Measurements from ENCODE around the gene FRMPD2.
"Not testable (repeated sequence)": the region's sequence is repeated elsewhere in the genome, so short reads cannot be mapped to it uniquely, and the experiment has no call there.

Gene FRMPD2

GRCh38 chr10:48237259-48238250 lies 36.9 kb downstream of the FRMPD2 start:
- DNase-seq (ENCODE audit: low read depth) = no peak

GRCh38 chr10:48236199-48236621 lies 38.3 kb downstream of the FRMPD2 start:
- no peak for DNase-seq (ENCODE audit: low read depth)
- H3K4me3 ChIP-seq (ENCODE audit: low read depth, low read length) = no peak overlapping the region

More at GRCh38 chr10:48237259-48238250, 36.9 kb downstream of the FRMPD2 start:
- H3K4me3 ChIP-seq (ENCODE audit: low read depth, low read length) = no peak overlapping the region

GRCh38 chr10:48235501-48235900 lies 39.0 kb downstream of the FRMPD2 start:
- no peak overlapping the region for H3K4me3 ChIP-seq (ENCODE audit: low read depth, low read length)
- DNase-seq (ENCODE audit: low read depth) = no peak

GRCh38 chr10:48234787-48235186 lies 39.7 kb downstream of the FRMPD2 start:
- DNase-seq (ENCODE audit: low read depth) = no peak
- no peak overlapping the region for H3K4me3 ChIP-seq (ENCODE audit: low read depth, low read length)

GRCh38 chr10:48234295-48234694 lies 40.2 kb downstream of the FRMPD2 start:
- no peak overlapping the region for H3K4me3 ChIP-seq (ENCODE audit: low read depth, low read length)
- no peak for DNase-seq (ENCODE audit: low read depth)

GRCh38 chr10:48233559-48234005 lies 40.9 kb downstream of the FRMPD2 start:
- no peak for DNase-seq (ENCODE audit: low read depth)
- H3K4me3 ChIP-seq (ENCODE audit: low read depth, low read length) = no peak overlapping the region

- DNase-seq (ENCODE audit: low read depth) = no peak
These were observed 41.6 kb downstream of the FRMPD2 start for GRCh38 chr10:48232717-48233447.

GRCh38 chr10:48231699-48232315 lies 42.7 kb downstream of the FRMPD2 start:
- H3K4me3 ChIP-seq (ENCODE audit: low read depth, low read length) = no peak overlapping the region
- no peak for DNase-seq (ENCODE audit: low read depth)

More at GRCh38 chr10:48232717-48233447, 41.6 kb downstream of the FRMPD2 start:
- H3K4me3 ChIP-seq (ENCODE audit: low read depth, low read length) = no peak overlapping the region

- no peak for DNase-seq (ENCODE audit: low read depth)
- no peak overlapping the region for H3K4me3 ChIP-seq (ENCODE audit: low read depth, low read length)
These were observed 43.3 kb downstream of the FRMPD2 start for GRCh38 chr10:48231178-48231577.

GRCh38 chr10:48227213-48227612 lies 47.3 kb downstream of the FRMPD2 start:
- no peak for DNase-seq (ENCODE audit: low read depth)
- no peak overlapping the region for H3K4me3 ChIP-seq (ENCODE audit: low read depth, low read length)

GRCh38 chr10:48224979-48225560 lies 49.4 kb downstream of the FRMPD2 start:
- H3K4me3 ChIP-seq (ENCODE audit: low read depth, low read length) = no peak overlapping the region
- no peak for DNase-seq (ENCODE audit: low read depth)

- no peak overlapping the region for H3K4me3 ChIP-seq (ENCODE audit: low read depth, low read length)
- DNase-seq (ENCODE audit: low read depth) = no peak
These were observed 50.2 kb downstream of the FRMPD2 start for GRCh38 chr10:48224296-48224695.

GRCh38 chr10:48221814-48222213 lies 52.7 kb downstream of the FRMPD2 start:
- no peak for DNase-seq (ENCODE audit: low read depth)
- H3K4me3 ChIP-seq (ENCODE audit: low read depth, low read length) = no peak overlapping the region

- DNase-seq (ENCODE audit: low read depth); H3K4me3 ChIP-seq (ENCODE audit: low read depth, low read length): not testable (repeated sequence)
These were observed 53.5 kb downstream of the FRMPD2 start for GRCh38 chr10:48221031-48221430.

GRCh38 chr10:48219194-48219593 lies 55.3 kb downstream of the FRMPD2 start:
- H3K4me3 ChIP-seq (ENCODE audit: low read depth, low read length) = no peak overlapping the region
- no peak for DNase-seq (ENCODE audit: low read depth)

GRCh38 chr10:48216744-48217143 lies 57.8 kb downstream of the FRMPD2 start:
- no peak overlapping the region for H3K4me3 ChIP-seq (ENCODE audit: low read depth, low read length)
- DNase-seq (ENCODE audit: low read depth) = no peak

GRCh38 chr10:48216204-48216505 lies 58.3 kb downstream of the FRMPD2 start:
- H3K4me3 ChIP-seq (ENCODE audit: low read depth, low read length) = no peak overlapping the region
- no peak for DNase-seq (ENCODE audit: low read depth)

GRCh38 chr10:48215486-48216203 lies 58.9 kb downstream of the FRMPD2 start:
- no peak overlapping the region for H3K4me3 ChIP-seq (ENCODE audit: low read depth, low read length)
- DNase-seq (ENCODE audit: low read depth) = no peak
